Measurements from ENCODE around the gene ZNF385C. TPM values are rescaled to one million over a fixed set of nuclear protein-coding genes. Genes with fewer than 3 reads are reported as not detected.
"Not testable (repeated sequence)": the region's sequence is repeated elsewhere in the genome, so short reads cannot be mapped to it uniquely, and the experiment has no call there.

Gene ZNF385C
- total RNA-seq, 1 experiment from 2014 or later: 1.1 TPM

DNA sequence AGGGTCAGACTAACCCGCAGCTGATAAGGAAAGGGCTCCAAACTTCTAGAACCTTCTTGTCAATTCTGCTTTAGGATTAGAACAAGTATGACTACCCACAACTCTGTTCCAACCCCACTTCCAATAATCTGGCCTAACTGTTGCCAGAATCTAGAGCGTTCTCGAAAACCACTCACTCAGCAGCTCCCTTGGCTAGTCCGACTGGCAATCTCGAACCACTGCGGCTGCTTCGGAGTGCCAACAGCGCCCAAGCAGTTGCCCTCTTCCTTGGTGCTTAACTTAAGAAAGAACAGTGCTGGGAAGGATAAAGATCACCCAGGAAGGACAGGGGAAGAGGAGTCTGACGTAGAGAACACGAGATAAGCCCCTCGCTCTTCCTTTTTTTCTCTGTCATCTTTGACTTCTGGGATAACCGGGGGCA, 81.9 kb downstream of the ZNF385C start:
- ChIA-PET CTCF (no interaction called here), RAD21 (ENCODE audit: low non-redundant PET in 1 of 2, low total read pairs in 2 of 2, uncharacterized antibody in 2 of 2, unreplicated experiment in 2 of 2) (no interaction called here), POLR2A (interaction anchor here (0.9 to 1.6 kb wide), 3 partner anchors 12 to 86 kb away, joined by 3 to 5 read pairs (median 3); partner anchors contain the start of gene ODAD4)
- Histone ChIP-seq H3K9me2 (ENCODE audit: insufficient read depth) (no peaks in the 10 kb centered on the region), H2AFZ (ENCODE audit: low read depth, low read length, poor library complexity, severe bottlenecking) (no peak overlapping the region), H3K79me2 (ENCODE audit: insufficient read depth, low read length) (peaks cover 73% of the 10 kb centered on the region), H4K20me1 (ENCODE audit: insufficient read depth) (peaks cover 3% of the 10 kb centered on the region; the same call in 1 of the 2 replicates), H3K4me3 (replicated peaks in 1 of 2; ENCODE audit: low read depth in 1 of 2, low read length in 2 of 2) (peak overlapping the region; percentile 93 to 99), H3K36me3 (ENCODE audit: control insufficient read depth in 1 of 2, insufficient read depth in 2 of 2, low read length in 2 of 2) (no peaks in the 10 kb centered on the region), H3K9me3 (ENCODE audit: control insufficient read depth in 1 of 2, insufficient read depth in 1 of 2, low read depth in 1 of 2, low read length in 2 of 2) (no peaks in the 10 kb centered on the region), H3K27ac (ENCODE audit: low read depth, low read length) (peak overlapping the region; percentile 71), H3K4me2 (ENCODE audit: low read length) (peak overlapping the region; percentile 96), H3K9ac (ENCODE audit: low read length) (peak overlapping the region; percentile 100), H3K4me1 (ENCODE audit: control insufficient read depth in 1 of 2, insufficient read depth in 2 of 2, low read length in 2 of 2) (peaks cover 14 to 35% of the 10 kb centered on the region in 2 experiments; a peak in 3 of 4 replicates), H3K27me3 (ENCODE audit: insufficient read depth, low read length) (no peaks in the 10 kb centered on the region)
- no TSS peak for BruUV-seq (replicated peaks)
- TF ChIP-seq EZH2phosphoT487 (IDR thresholded peaks at IDR 0.05; ENCODE audit: borderline replicate concordance): no peak
- TF ChIP-seq POLR2A (IDR thresholded peaks at IDR 0.05; ENCODE audit: borderline replicate concordance, extremely low read depth, insufficient read depth, insufficient read length): no peak
- no peak for TF ChIP-seq SRF (IDR thresholded peaks at IDR 0.05; ENCODE audit: low read depth)
- TF ChIP-seq, protein P1, sequence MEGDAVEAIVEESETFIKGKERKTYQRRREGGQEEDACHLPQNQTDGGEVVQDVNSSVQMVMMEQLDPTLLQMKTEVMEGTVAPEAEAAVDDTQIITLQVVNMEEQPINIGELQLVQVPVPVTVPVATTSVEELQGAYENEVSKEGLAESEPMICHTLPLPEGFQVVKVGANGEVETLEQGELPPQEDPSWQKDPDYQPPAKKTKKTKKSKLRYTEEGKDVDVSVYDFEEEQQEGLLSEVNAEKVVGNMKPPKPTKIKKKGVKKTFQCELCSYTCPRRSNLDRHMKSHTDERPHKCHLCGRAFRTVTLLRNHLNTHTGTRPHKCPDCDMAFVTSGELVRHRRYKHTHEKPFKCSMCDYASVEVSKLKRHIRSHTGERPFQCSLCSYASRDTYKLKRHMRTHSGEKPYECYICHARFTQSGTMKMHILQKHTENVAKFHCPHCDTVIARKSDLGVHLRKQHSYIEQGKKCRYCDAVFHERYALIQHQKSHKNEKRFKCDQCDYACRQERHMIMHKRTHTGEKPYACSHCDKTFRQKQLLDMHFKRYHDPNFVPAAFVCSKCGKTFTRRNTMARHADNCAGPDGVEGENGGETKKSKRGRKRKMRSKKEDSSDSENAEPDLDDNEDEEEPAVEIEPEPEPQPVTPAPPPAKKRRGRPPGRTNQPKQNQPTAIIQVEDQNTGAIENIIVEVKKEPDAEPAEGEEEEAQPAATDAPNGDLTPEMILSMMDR (IDR thresholded peaks at IDR 0.05 in 2 of 3, conservative IDR thresholded peaks at IDR 0.05 in 1 of 3; ENCODE audit: borderline replicate concordance in 1 of 3, insufficient read depth in 1 of 3, low read depth in 2 of 3, low read length in 2 of 3): no peak
- TF ChIP-seq FOSL1 (IDR thresholded peaks at IDR 0.05; ENCODE audit: low read depth): no peak
- no peak for TF ChIP-seq POLR2AphosphoS5 (IDR thresholded peaks at IDR 0.05; ENCODE audit: low read depth, low read length)
- TF ChIP-seq YY1 (IDR thresholded peaks at IDR 0.05; ENCODE audit: extremely low read depth, insufficient replicate concordance, low read depth, low read length): no peak
- TF ChIP-seq ELF1 (IDR thresholded peaks at IDR 0.05; ENCODE audit: borderline replicate concordance, low read depth): no peak
- no peak for TF ChIP-seq EGR1 (IDR thresholded peaks at IDR 0.05; ENCODE audit: low read depth)
- TF ChIP-seq, protein P2, sequence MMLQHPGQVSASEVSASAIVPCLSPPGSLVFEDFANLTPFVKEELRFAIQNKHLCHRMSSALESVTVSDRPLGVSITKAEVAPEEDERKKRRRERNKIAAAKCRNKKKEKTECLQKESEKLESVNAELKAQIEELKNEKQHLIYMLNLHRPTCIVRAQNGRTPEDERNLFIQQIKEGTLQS (IDR thresholded peaks at IDR 0.05): no peak
- intact Hi-C loops (cut with micrococcal nuclease): loop anchor here (5.0 kb wide), 1 partner anchor 49 kb away; the partner anchor contains the start of gene CNP
- ATAC-seq: no peak
- no peak for DNase-seq (ENCODE audit: low read depth, low spot score)

DNA sequence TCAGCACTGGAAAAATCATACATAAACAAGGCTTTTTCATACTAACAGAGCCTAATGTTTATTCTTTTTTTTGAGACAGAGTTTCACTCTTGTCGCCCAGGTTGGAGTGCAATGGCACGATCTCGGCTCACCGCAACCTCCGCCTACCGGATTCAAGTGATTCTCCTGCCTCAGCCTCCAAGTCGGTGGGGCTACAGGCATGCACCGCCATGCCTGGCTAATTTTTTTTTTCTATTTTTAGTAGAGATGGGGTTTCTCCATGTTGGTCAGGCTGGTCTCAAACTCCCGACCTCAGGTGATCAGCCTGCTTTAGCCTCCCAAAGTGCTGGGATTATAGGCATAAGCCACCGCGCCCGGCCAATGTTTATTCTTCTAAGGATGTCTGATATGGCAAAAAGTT, 84.5 kb downstream of the ZNF385C start:
- DNase-seq (ENCODE audit: low read depth, low spot score); H3K9me3 ChIP-seq (ENCODE audit: control insufficient read depth in 1 of 2, insufficient read depth in 1 of 2, low read depth in 1 of 2, low read length in 2 of 2); ATAC-seq; H3K27me3 ChIP-seq (ENCODE audit: insufficient read depth, low read length); H3K36me3 ChIP-seq (ENCODE audit: control insufficient read depth in 1 of 2, insufficient read depth in 2 of 2, low read length in 2 of 2); POLR2A ChIA-PET; H3K27ac ChIP-seq (ENCODE audit: low read depth, low read length); H3K9me2 ChIP-seq (ENCODE audit: insufficient read depth); H3K4me3 ChIP-seq (replicated peaks in 1 of 2; ENCODE audit: low read depth in 1 of 2, low read length in 2 of 2); intact Hi-C loops (cut with micrococcal nuclease); BruUV-seq (replicated peaks); RAD21 ChIA-PET (ENCODE audit: low non-redundant PET in 1 of 2, low total read pairs in 2 of 2, uncharacterized antibody in 2 of 2, unreplicated experiment in 2 of 2); H2AFZ ChIP-seq (ENCODE audit: low read depth, low read length, poor library complexity, severe bottlenecking); CTCF ChIA-PET; H3K4me2 ChIP-seq (ENCODE audit: low read length); H3K9ac ChIP-seq (ENCODE audit: low read length): not testable (repeated sequence)
- peaks cover 10 to 36% of the 10 kb centered on the region in 2 experiments; a peak in 3 of 4 replicates for H3K4me1 ChIP-seq (ENCODE audit: control insufficient read depth in 1 of 2, insufficient read depth in 2 of 2, low read length in 2 of 2)
- peaks cover 12% of the 10 kb centered on the region; the same call in 1 of the 2 replicates for H4K20me1 ChIP-seq (ENCODE audit: insufficient read depth)
- peaks cover 85% of the 10 kb centered on the region for H3K79me2 ChIP-seq (ENCODE audit: insufficient read depth, low read length)

DNA sequence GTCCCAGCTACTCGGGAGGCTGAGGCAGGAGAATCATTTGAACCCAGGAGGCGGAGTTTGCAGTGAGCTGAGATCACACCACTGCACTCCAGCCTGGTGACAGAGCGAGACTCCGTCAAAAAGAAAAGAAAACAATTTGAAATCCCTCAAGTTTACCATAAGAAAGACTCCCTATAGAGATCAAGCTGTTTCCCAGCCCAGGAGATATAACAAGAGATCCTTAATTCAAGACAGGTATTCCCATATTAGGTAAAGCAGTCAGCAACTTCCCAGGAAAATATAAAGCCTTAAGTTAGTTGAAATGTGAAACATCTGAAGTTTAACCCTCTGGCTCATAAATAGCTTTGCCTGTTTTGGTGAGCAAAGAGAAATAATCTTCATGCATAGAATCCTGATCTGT, 85.9 kb downstream of the ZNF385C start:
- H3K27me3 ChIP-seq (ENCODE audit: insufficient read depth, low read length); H3K36me3 ChIP-seq (ENCODE audit: control insufficient read depth in 1 of 2, insufficient read depth in 2 of 2, low read length in 2 of 2); H3K4me3 ChIP-seq (replicated peaks in 1 of 2; ENCODE audit: low read depth in 1 of 2, low read length in 2 of 2); H3K9me3 ChIP-seq (ENCODE audit: control insufficient read depth in 1 of 2, insufficient read depth in 1 of 2, low read depth in 1 of 2, low read length in 2 of 2); CTCF ChIA-PET; POLR2A ChIA-PET; H3K27ac ChIP-seq (ENCODE audit: low read depth, low read length); BruUV-seq (replicated peaks); H3K4me2 ChIP-seq (ENCODE audit: low read length); ATAC-seq; RAD21 ChIA-PET (ENCODE audit: low non-redundant PET in 1 of 2, low total read pairs in 2 of 2, uncharacterized antibody in 2 of 2, unreplicated experiment in 2 of 2); H2AFZ ChIP-seq (ENCODE audit: low read depth, low read length, poor library complexity, severe bottlenecking); H3K9me2 ChIP-seq (ENCODE audit: insufficient read depth); intact Hi-C loops (cut with micrococcal nuclease); DNase-seq (ENCODE audit: low read depth, low spot score); H3K9ac ChIP-seq (ENCODE audit: low read length): not testable (repeated sequence)
- Histone ChIP-seq H3K4me1 (ENCODE audit: control insufficient read depth in 1 of 2, insufficient read depth in 2 of 2, low read length in 2 of 2) (peaks cover 6 to 26% of the 10 kb centered on the region in 2 experiments; a peak in 3 of 4 replicates), H3K79me2 (ENCODE audit: insufficient read depth, low read length) (peaks cover 97% of the 10 kb centered on the region), H4K20me1 (ENCODE audit: insufficient read depth) (peaks cover 12% of the 10 kb centered on the region; the same call in 1 of the 2 replicates)
